BJ (cell line): ENCODE results near the gene IL1B. TPM values are rescaled to one million over a fixed set of nuclear protein-coding genes. Genes with fewer than 3 reads are reported as not detected.
A peak's percentile ranks its signal among the peaks of the same experiment; 100 is the strongest.

ENCODE experiments used
- CTCF ChIA-PET: fragments of 350-600 bp; formaldehyde crosslinking; extraction: SDS; loops from one replicate; lab custom pipeline; 2021; ENCODE audit warnings: antibody characterized with exemption, inconsistent platforms; lab: Yijun Ruan, JAX
- POLR2A ChIA-PET: fragments of 300-600 bp; sonication (Branson Sonifier 250); formaldehyde crosslinking; extraction: SDS; loops from one replicate; lab custom pipeline; 2021; ENCODE audit warnings: antibody characterized with exemption; lab: Charles Lee
- DNase-seq: peaks from one replicate; pipeline ENCODE4 v3.0.0-alpha.2; 2011; ENCODE audit warnings: low read depth
- H3K27me3 ChIP-seq: 2 replicates; pipeline ENCODE4 v1.6.0; 2011; ENCODE audit warnings: low read length; ENCODE audit not compliant: control insufficient read depth, insufficient read depth
- H3K36me3 ChIP-seq: 2 replicates; pipeline ENCODE4 v1.5.1; 2011; ENCODE audit warnings: low read length; ENCODE audit not compliant: control insufficient read depth, insufficient read depth
- H3K4me3 ChIP-seq: 2 replicates; pipeline ENCODE4 v1.5.1; 2011; ENCODE audit warnings: low read depth, mild to moderate bottlenecking, control low read depth, low read length
- CTCF ChIP-seq: IDR thresholded peaks from 2 replicates; pipeline ENCODE4 v1.5.1; 2011; ENCODE audit warnings: low read depth, mild to moderate bottlenecking, control low read depth, inconsistent platforms, low read length, moderate library complexity; ENCODE audit not compliant: insufficient read depth
- polyA plus RNA-seq: library from polyadenylated mRNA; depleted of rRNA; stranded (reverse); fragments of >200 nt; gene quantifications from 2 replicates; pipeline ENCODE4 v1.2.3, GENCODE V29; 2011

The IL1B gene
- polyA plus RNA-seq, 1 experiment = 7.6 TPM

- no peak overlapping the region for H3K4me3 ChIP-seq
- DNase-seq = no peak
- H3K27me3 ChIP-seq = no peaks in the 10 kb centered on the region
- no peaks in the 10 kb centered on the region for H3K36me3 ChIP-seq
- POLR2A ChIA-PET = no interaction called here
- no peak for TF ChIP-seq CTCF
- CTCF ChIA-PET = no interaction called here
Measured at GRCh38 chr2:112841295-112842044, 4.9 kb upstream of the IL1B start.

GRCh38 chr2:112840068-112840445 is 3.5 kb upstream of the IL1B start:
- ChIA-PET POLR2A (no interaction called here), CTCF (no interaction called here)
- DNase-seq = no peak
- no peaks in the 10 kb centered on the region for H3K27me3 ChIP-seq
- no peaks in the 10 kb centered on the region for H3K36me3 ChIP-seq
- H3K4me3 ChIP-seq = no peak overlapping the region
- TF ChIP-seq CTCF = no peak

- POLR2A ChIA-PET = no interaction called here
Measured at GRCh38 chr2:112839407-112840067, 3.0 kb upstream of the IL1B start.

GRCh38 chr2:112836163-112836560 is 417 bp downstream of the IL1B start:
- H3K27me3 ChIP-seq = no peaks in the 10 kb centered on the region
- TF ChIP-seq CTCF = no peak
- H3K36me3 ChIP-seq = no peaks in the 10 kb centered on the region
- CTCF ChIA-PET = interaction anchor here (0.7 to 3.0 kb wide), 8 partner anchors 15 to 364 kb away, joined by 3 to 12 read pairs (median 4); no protein-coding TSS in a partner anchor
- POLR2A ChIA-PET = no interaction called here
- peak overlapping the region; percentile 16; the same call in 1 of the 2 replicates for H3K4me3 ChIP-seq
- no peak for DNase-seq

More at GRCh38 chr2:112839407-112840067, 3.0 kb upstream of the IL1B start:
- Histone ChIP-seq H3K36me3 (no peaks in the 10 kb centered on the region), H3K4me3 (no peak overlapping the region), H3K27me3 (no peaks in the 10 kb centered on the region)
- CTCF ChIA-PET = no interaction called here
- no peak for DNase-seq
- no peak for TF ChIP-seq CTCF

- H3K36me3 ChIP-seq = no peaks in the 10 kb centered on the region
- DNase-seq = no peak
- POLR2A ChIA-PET = no interaction called here
- no peak for TF ChIP-seq CTCF
- no peaks in the 10 kb centered on the region for H3K27me3 ChIP-seq
- H3K4me3 ChIP-seq = no peak overlapping the region; the same call in 1 of the 2 replicates
- CTCF ChIA-PET = interaction anchor here (1.1 to 3.0 kb wide), 5 partner anchors 14 to 364 kb away, joined by 3 to 12 read pairs (median 4); no protein-coding TSS in a partner anchor
Measured at GRCh38 chr2:112835536-112836162, 930 bp downstream of the IL1B start.
